ENCODE measurements around the gene IL3. TPM values are rescaled to one million over a fixed set of nuclear protein-coding genes. Genes with fewer than 3 reads are reported as not detected.

Gene IL3
- total RNA-seq, 4 donors from 2014 or later, result not detected

DNA sequence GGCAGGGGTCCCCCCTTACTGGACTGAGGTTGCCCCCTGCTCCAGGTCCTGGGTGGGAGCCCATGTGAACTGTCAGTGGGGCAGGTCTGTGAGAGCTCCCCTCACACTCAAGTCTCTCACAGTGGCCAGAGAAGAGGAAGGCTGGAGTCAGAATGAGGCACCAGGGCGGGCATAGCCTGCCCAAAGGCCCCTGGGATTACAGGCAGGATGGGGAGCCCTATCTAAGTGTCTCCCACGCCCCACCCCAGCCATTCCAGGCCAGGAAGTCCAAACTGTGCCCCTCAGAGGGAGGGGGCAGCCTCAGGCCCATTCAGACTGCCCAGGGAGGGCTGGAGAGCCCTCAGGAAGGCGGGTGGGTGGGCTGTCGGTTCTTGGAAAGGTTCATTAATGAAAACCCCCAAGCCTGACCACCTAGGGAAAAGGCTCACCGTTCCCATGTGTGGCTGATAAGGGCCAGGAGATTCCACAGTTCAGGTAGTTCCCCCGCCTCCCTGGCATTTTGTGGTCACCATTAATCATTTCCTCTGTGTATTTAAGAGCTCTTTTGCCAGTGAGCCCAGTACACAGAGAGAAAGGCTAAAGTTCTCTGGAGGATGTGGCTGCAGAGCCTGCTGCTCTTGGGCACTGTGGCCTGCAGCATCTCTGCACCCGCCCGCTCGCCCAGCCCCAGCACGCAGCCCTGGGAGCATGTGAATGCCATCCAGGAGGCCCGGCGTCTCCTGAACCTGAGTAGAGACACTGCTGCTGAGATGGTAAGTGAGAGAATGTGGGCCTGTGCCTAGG lies 13.0 kb downstream of the IL3 start, which contains the start of gene CSF2:
Gene CSF2, plus strand, starts transcription at position 559 of the 783 bp plus-strand sequence. Its CDS starts 35 bp downstream, at position 594.
- TF ChIP-seq CTCF (IDR thresholded peaks at IDR 0.05) (no peak), POLR2A (IDR thresholded peaks at IDR 0.05) (no peak)
- Histone ChIP-seq H3K9me3 (no peaks in the 10 kb centered on the region), H3K27me3 (no peaks in the 10 kb centered on the region), H3K4me3 (no peak within 1 kb of the TSS), H3K4me1 (peaks cover 0 to 20% (median 11%) of the 10 kb centered on the region in 3 donors), H3K27ac (no peak within 1 kb of the TSS), H3K36me3 (no peaks in the 10 kb centered on the region)
- DNase-seq, result no peak
- intact Hi-C loops (cut with DNase I), result no loop called here
- 40 to 60% methylated on average over 1 to 2 of the region's 12 CpGs for WGBS, 2 donors

DNA sequence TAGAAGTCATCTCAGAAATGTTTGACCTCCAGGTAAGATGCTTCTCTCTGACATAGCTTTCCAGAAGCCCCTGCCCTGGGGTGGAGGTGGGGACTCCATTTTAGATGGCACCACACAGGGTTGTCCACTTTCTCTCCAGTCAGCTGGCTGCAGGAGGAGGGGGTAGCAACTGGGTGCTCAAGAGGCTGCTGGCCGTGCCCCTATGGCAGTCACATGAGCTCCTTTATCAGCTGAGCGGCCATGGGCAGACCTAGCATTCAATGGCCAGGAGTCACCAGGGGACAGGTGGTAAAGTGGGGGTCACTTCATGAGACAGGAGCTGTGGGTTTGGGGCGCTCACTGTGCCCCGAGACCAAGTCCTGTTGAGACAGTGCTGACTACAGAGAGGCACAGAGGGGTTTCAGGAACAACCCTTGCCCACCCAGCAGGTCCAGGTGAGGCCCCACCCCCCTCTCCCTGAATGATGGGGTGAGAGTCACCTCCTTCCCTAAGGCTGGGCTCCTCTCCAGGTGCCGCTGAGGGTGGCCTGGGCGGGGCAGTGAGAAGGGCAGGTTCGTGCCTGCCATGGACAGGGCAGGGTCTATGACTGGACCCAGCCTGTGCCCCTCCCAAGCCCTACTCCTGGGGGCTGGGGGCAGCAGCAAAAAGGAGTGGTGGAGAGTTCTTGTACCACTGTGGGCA lies 13.8 kb downstream of the IL3 start:
- intact Hi-C loops (cut with DNase I), result no loop called here
- WGBS, 2 donors, result 30% methylated on average over 2 of the region's 7 CpGs; no CpG with 5 or more reads in 1 of the 2 donors
- no peak for DNase-seq
- H3K36me3 ChIP-seq, result no peaks in the 10 kb centered on the region
- no peak for TF ChIP-seq POLR2A (IDR thresholded peaks at IDR 0.05)
- no peak overlapping the region for H3K27ac ChIP-seq
- no peak overlapping the region for H3K4me3 ChIP-seq
- no peaks in the 10 kb centered on the region for H3K9me3 ChIP-seq
- peaks cover 0 to 20% (median 11%) of the 10 kb centered on the region in 3 donors for H3K4me1 ChIP-seq
- H3K27me3 ChIP-seq, result no peaks in the 10 kb centered on the region

DNA sequence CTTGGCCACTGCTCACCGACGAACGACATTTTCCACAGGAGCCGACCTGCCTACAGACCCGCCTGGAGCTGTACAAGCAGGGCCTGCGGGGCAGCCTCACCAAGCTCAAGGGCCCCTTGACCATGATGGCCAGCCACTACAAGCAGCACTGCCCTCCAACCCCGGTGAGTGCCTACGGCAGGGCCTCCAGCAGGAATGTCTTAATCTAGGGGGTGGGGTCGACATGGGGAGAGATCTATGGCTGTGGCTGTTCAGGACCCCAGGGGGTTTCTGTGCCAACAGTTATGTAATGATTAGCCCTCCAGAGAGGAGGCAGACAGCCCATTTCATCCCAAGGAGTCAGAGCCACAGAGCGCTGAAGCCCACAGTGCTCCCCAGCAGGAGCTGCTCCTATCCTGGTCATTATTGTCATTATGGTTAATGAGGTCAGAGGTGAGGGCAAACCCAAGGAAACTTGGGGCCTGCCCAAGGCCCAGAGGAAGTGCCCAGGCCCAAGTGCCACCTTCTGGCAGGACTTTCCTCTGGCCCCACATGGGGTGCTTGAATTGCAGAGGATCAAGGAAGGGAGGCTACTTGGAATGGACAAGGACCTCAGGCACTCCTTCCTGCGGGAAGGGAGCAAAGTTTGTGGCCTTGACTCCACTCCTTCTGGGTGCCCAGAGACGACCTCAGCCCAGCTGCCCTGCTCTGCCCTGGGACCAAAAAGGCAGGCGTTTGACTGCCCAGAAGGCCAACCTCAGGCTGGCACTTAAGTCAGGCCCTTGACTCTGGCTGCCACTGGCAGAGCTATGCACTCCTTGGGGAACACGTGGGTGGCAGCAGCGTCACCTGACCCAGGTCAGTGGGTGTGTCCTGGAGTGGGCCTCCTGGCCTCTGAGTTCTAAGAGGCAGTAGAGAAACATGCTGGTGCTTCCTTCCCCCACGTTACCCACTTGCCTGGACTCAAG lies 14.6 kb downstream of the IL3 start:
- DNase-seq, result no peak
- H3K9me3 ChIP-seq, result no peaks in the 10 kb centered on the region
- H3K4me3 ChIP-seq, result no peak overlapping the region
- H3K27me3 ChIP-seq, result no peaks in the 10 kb centered on the region
- H3K27ac ChIP-seq, result no peak overlapping the region
- H3K36me3 ChIP-seq, result no peaks in the 10 kb centered on the region
- 73 to 81% methylated on average over 2 to 3 of the region's 16 CpGs for WGBS, 2 donors
- peaks cover 0 to 20% (median 11%) of the 10 kb centered on the region in 3 donors for H3K4me1 ChIP-seq
- no peak for TF ChIP-seq CTCF (IDR thresholded peaks at IDR 0.05)
- intact Hi-C loops (cut with DNase I), result no loop called here

DNA sequence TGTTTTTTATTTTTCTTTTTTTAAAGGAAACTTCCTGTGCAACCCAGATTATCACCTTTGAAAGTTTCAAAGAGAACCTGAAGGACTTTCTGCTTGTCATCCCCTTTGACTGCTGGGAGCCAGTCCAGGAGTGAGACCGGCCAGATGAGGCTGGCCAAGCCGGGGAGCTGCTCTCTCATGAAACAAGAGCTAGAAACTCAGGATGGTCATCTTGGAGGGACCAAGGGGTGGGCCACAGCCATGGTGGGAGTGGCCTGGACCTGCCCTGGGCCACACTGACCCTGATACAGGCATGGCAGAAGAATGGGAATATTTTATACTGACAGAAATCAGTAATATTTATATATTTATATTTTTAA lies 15.2 kb downstream of the IL3 start:
- intact Hi-C loops (cut with DNase I), result no loop called here
- WGBS, 2 donors, result 93 to 100% methylated on average over 2 of the region's 2 CpGs

More for the DNA sequence above, 15.2 kb downstream of the IL3 start:
- no peak overlapping the region for H3K27ac ChIP-seq
- H3K4me1 ChIP-seq, result peaks cover 0 to 20% (median 11%) of the 10 kb centered on the region in 3 donors
- DNase-seq, result no peak
- H3K4me3 ChIP-seq, result no peak overlapping the region
- H3K27me3 ChIP-seq, result no peaks in the 10 kb centered on the region
- H3K36me3 ChIP-seq, result no peaks in the 10 kb centered on the region
- H3K9me3 ChIP-seq, result no peaks in the 10 kb centered on the region
- TF ChIP-seq CTCF (IDR thresholded peaks at IDR 0.05), result no peak
- TF ChIP-seq POLR2A (IDR thresholded peaks at IDR 0.05), result no peak
